RWPE1 (cell line): ENCODE measurements around the gene PAAF1.

Experiments used
- CTCF ChIA-PET: fragments of 350-600 bp; sonication (Branson Sonifier 250); formaldehyde crosslinking; extraction: SDS; loops from one replicate; lab custom pipeline; 2021; lab: Yijun Ruan, JAX
- POLR2A ChIA-PET: fragments of 400-600 bp; formaldehyde crosslinking; extraction: SDS; loops from one replicate; lab custom pipeline; 2020; ENCODE audit warnings: antibody characterized with exemption; ENCODE audit not compliant: low non-redundant PET; lab: Yijun Ruan, JAX
- DNase-seq: peaks from one replicate; pipeline ENCODE4 v3.0.0; 2012; ENCODE audit warnings: low spot score
- H3K27ac ChIP-seq: fragments of 450-650 bp; 2 replicates; pipeline ENCODE4 v1.5.1; 2017
- CTCF ChIP-seq: fragments of 450-650 bp; conservative IDR thresholded peaks from 2 replicates; pipeline ENCODE4 v1.5.1; 2017; ENCODE audit warnings: low read depth, mild to moderate bottlenecking

PAAF1 gene

DNA sequence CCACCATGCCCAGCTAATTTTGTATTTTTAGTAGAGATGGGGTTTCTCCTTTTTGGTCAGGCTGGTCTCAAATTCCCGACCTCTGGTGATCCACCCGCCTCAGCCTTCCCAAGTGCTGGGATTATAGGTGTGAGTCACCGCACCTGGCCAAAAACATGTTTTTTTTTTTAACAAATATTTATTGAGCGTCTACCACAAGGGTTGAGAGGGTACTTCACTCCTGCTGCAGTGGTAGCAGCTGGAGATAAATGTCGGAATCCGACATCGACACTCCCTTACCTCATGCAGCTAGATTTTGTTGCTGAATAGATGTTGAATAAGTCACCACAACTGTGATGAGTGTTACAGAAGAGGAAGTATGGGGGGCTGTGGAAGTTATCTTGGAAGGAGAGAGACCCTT lies 75.0 kb downstream of the PAAF1 start:
- no peak for TF ChIP-seq CTCF
- POLR2A ChIA-PET: no interaction called here
- CTCF ChIA-PET: no interaction called here

GRCh38 chr11:73956876-73957653 lies 80.3 kb downstream of the PAAF1 start:
- TF ChIP-seq CTCF: no peak
- ChIA-PET CTCF (no interaction called here), POLR2A (no interaction called here)
- no peak overlapping the region for H3K27ac ChIP-seq
- no peak for DNase-seq

More for the DNA sequence above, 75.0 kb downstream of the PAAF1 start:
- no peak for DNase-seq
- no peak overlapping the region for H3K27ac ChIP-seq

GRCh38 chr11:73957654-73958361 lies 81.0 kb downstream of the PAAF1 start:
- DNase-seq: no peak
- no peak for TF ChIP-seq CTCF
- H3K27ac ChIP-seq: no peak overlapping the region
- CTCF ChIA-PET: no interaction called here
- POLR2A ChIA-PET: no interaction called here

DNA sequence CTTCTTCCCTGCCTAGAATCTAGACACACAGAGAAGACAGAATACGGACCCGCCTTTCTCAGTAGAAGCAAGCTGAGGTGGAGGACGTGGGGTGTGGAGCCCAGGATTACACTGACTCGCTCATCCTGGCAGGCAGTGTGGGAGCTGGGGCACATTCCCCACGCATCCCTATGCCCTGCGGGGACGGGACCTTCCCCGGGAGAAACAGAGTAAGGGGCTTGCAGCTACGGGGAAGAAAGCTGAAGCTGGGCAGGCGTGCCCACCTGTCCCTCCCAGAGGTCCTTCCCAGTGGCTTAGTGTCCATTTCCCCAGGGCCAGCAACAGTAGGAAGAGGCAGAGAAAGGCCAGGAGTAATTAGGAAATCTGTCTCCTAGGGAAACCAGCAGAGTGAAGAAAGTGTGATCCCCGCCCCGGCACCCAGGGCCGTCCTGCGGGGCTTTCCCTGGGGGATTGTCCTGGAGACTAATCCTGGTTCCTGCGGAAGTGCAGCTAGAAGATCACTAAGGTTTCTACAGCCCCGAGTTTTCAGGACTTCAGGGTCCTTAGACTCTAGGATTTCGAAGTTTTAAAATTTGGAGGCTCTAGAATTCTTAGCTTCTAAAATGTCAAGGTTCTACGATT lies 81.8 kb downstream of the PAAF1 start:
- POLR2A ChIA-PET: no interaction called here
- TF ChIP-seq CTCF: no peak
- H3K27ac ChIP-seq: no peak overlapping the region
- CTCF ChIA-PET: no interaction called here
- no peak for DNase-seq

- H3K27ac ChIP-seq: no peak overlapping the region
- ChIA-PET CTCF (interaction anchor here (0.7 kb wide), 1 partner anchor 266 kb away, joined by 6 read pairs; no protein-coding TSS in a partner anchor), POLR2A (no interaction called here)
- no peak for TF ChIP-seq CTCF
- no peak for DNase-seq
Observed at GRCh38 chr11:73961321-73961720, 84.5 kb downstream of the PAAF1 start.

- DNase-seq: no peak
- CTCF ChIA-PET: no interaction called here
- POLR2A ChIA-PET: no interaction called here
- no peak overlapping the region for H3K27ac ChIP-seq
- TF ChIP-seq CTCF: no peak
Observed at GRCh38 chr11:73962101-73962705, 85.4 kb downstream of the PAAF1 start.
